HepG2 (cell line): ENCODE data around the gene SLC1A4. TPM values are rescaled to one million over a fixed set of nuclear protein-coding genes. Genes with fewer than 3 reads are reported as not detected.

Experiments
- ARHGAP35 ChIP-seq: sonication (generic); formaldehyde crosslinking; IDR thresholded peaks from 2 replicates; pipeline ENCODE4 v1.9.0; 2022; ENCODE audit warnings: mild to moderate bottlenecking, inconsistent platforms, moderate library complexity, missing genetic modification reagents, borderline replicate concordance
- CREB1 ChIP-seq, 2 experiments: fragments of 450-650 bp in 1 of 2; IDR thresholded peaks; 2 replicates each; pipeline ENCODE4 v1.6.1; 2016 to 2017; ENCODE audit warnings: control low read depth in 1 of 2, mild to moderate bottlenecking in 1 of 2, missing compliant biosample characterization in 1 of 2, missing genetic modification characterization in 1 of 2
- ESRRA ChIP-seq: sonication (generic); formaldehyde crosslinking; IDR thresholded peaks from 2 replicates; pipeline ENCODE4 v1.5.1; 2020; ENCODE audit warnings: mild to moderate bottlenecking, low read depth, missing genetic modification reagents
- HNRNPK ChIP-seq: fragments of 200-400 bp; formaldehyde crosslinking; IDR thresholded peaks from 2 replicates; pipeline ENCODE4 v1.6.1; 2018; ENCODE audit warnings: low read length, low read depth, moderate library complexity, mild to moderate bottlenecking; ENCODE audit not compliant: poor library complexity, severe bottlenecking
- JUND ChIP-seq: sonication (generic); formaldehyde crosslinking; IDR thresholded peaks from 2 replicates; pipeline ENCODE4 v1.8.0; 2022; ENCODE audit warnings: mild to moderate bottlenecking, missing genetic modification reagents
- KLF15 ChIP-seq: sonication (generic); formaldehyde crosslinking; IDR thresholded peaks from 2 replicates; pipeline ENCODE4 v1.8.1; 2023; ENCODE audit warnings: borderline replicate concordance, mild to moderate bottlenecking, inconsistent platforms, missing genetic modification reagents, mixed read lengths
- PHB2 ChIP-seq: fragments of 450-650 bp; IDR thresholded peaks from 2 replicates; pipeline ENCODE4 v1.6.1; 2018; ENCODE audit not compliant: partially characterized antibody
- RFX1 ChIP-seq: fragments of 450-650 bp; IDR thresholded peaks from 2 replicates; pipeline ENCODE4 v1.6.1; 2017
- STAT5B ChIP-seq: sonication (generic); formaldehyde crosslinking; IDR thresholded peaks from 2 replicates; pipeline ENCODE4 v1.4.0; 2020; ENCODE audit warnings: missing genetic modification reagents
- SUZ12 ChIP-seq: fragments of 150-350 bp; IDR thresholded peaks from 2 replicates; pipeline ENCODE4 v1.6.1; 2014; ENCODE audit warnings: low read depth, low read length
- TCF12 ChIP-seq, 2 experiments: fragments of 450-650 bp in 1 of 2; sonication (generic) in 1 of 2; formaldehyde crosslinking in 1 of 2; IDR thresholded peaks; 2 replicates each; pipeline versions ENCODE4 v1.6.1 to v1.8.0; 2017 to 2022; ENCODE audit warnings: antibody characterized with exemption in 1 of 2, mild to moderate bottlenecking in 1 of 2, missing genetic modification reagents in 1 of 2, moderate library complexity in 1 of 2
- TMF1 ChIP-seq: sonication (generic); formaldehyde crosslinking; IDR thresholded peaks from 2 replicates; pipeline ENCODE4 v1.8.1; 2022; ENCODE audit warnings: low read depth, missing genetic modification reagents
- ZC3H4 ChIP-seq: sonication (generic); formaldehyde crosslinking; IDR thresholded peaks from 2 replicates; pipeline ENCODE4 v1.4.0; 2020; ENCODE audit warnings: missing genetic modification reagents, borderline replicate concordance
- ZMYM4 ChIP-seq: sonication (generic); formaldehyde crosslinking; IDR thresholded peaks from 2 replicates; pipeline ENCODE4 v1.8.1; 2023; ENCODE audit warnings: mild to moderate bottlenecking, missing genetic modification reagents
- ZNF230 ChIP-seq: sonication (generic); formaldehyde crosslinking; IDR thresholded peaks from 2 replicates; pipeline ENCODE4 v1.4.0; 2020; ENCODE audit warnings: mild to moderate bottlenecking, missing genetic modification reagents
- ZNF234 ChIP-seq: sonication (generic); formaldehyde crosslinking; conservative IDR thresholded peaks from 2 replicates; pipeline ENCODE4 v1.5.1; 2020; ENCODE audit warnings: mild to moderate bottlenecking, missing genetic modification reagents
- ZNF839 ChIP-seq: sonication (generic); formaldehyde crosslinking; IDR thresholded peaks from 2 replicates; pipeline ENCODE4 v1.4.0; 2020; ENCODE audit warnings: missing genetic modification reagents, mild to moderate bottlenecking, borderline replicate concordance
- ZNF841 ChIP-seq: sonication (generic); formaldehyde crosslinking; IDR thresholded peaks from 2 replicates; pipeline ENCODE4 v1.8.1; 2023; ENCODE audit warnings: missing genetic modification reagents, borderline replicate concordance
- polyA plus RNA-seq, 8 experiments: library from polyadenylated mRNA; depleted of rRNA in 3 of 8; stranded (reverse) in 7 of 8; unstranded in 1 of 8; fragments of >200 nt; fragmentation: Illumina TruSeq in 4 of 8; extraction: Trizol in 4 of 8; gene quantifications; 2 replicates each; pipeline versions ENCODE4 v1.2.1 to v1.2.3, GENCODE V29; 2011 to 2016; ENCODE audit warnings: low read depth in 4 of 8, missing spikeins in 1 of 8, mixed read lengths in 1 of 8; ENCODE audit not compliant: insufficient read depth in 1 of 8
- total RNA-seq, 5 experiments: library from RNA; depleted of rRNA; stranded (reverse); fragments of >200 nt; fragmentation: Illumina TruSeq; extraction: Trizol; gene quantifications; 2 replicates each; pipeline ENCODE4 v1.2.3, GENCODE V29; 2016; ENCODE audit warnings: low read depth in 1 of 5
- TF ChIP-seq, protein P1 (sequence below): sonication (generic); formaldehyde crosslinking; IDR thresholded peaks from 2 replicates; pipeline ENCODE4 v1.8.1; 2023; ENCODE audit warnings: mild to moderate bottlenecking, moderate library complexity, missing genetic modification reagents
- TF ChIP-seq, protein P2 (sequence below): sonication (generic); formaldehyde crosslinking; conservative IDR thresholded peaks from 2 replicates; pipeline ENCODE4 v1.4.0; 2020; ENCODE audit warnings: missing genetic modification reagents
- TF ChIP-seq, protein P3 (sequence below): sonication (generic); formaldehyde crosslinking; IDR thresholded peaks from 2 replicates; pipeline ENCODE4 v1.4.0; 2020; ENCODE audit warnings: missing genetic modification reagents
- TF ChIP-seq, protein P4 (sequence below): IDR thresholded peaks from 2 replicates; pipeline ENCODE4 v1.6.1; 2016; ENCODE audit warnings: mild to moderate bottlenecking
- TF ChIP-seq, protein P5 (sequence below): sonication (generic); formaldehyde crosslinking; IDR thresholded peaks from 2 replicates; pipeline ENCODE4 v1.4.0; 2020; ENCODE audit warnings: missing genetic modification reagents; ENCODE audit errors: not compliant biosample characterization

Gene SLC1A4
- total and polyA plus RNA-seq, 2 of the 13 experiments (the other 11 are each of a cell fraction or from before 2014, with no cell fraction given) = 21.0 to 39.6 TPM

DNA sequence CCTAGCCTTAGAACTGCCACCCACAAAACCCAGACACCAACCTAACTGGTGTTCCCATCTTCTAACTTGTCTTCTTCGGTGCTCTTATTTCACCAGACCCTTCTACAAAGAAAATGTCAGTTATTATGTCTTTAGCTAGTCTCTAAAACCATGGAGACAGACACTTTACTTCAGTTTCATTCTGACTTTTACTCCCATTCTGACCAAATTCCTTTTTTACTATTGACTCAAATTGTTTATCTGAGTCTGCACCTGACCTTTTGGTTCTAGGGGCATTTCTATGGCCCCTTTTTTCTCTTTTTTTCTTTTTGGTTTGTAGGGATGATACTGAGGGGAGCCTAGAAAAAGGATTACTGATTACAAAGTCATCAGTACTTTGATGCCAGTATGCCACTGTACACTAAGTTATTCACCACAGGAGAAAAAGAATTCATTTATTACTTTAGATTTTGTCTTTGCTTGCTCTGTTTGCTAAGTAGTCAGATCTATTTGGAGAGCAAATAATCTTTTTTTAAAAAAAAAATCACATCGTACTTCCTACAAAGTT is 6.8 kb upstream of the SLC1A4 start (continued):
- TF ChIP-seq, protein P1, sequence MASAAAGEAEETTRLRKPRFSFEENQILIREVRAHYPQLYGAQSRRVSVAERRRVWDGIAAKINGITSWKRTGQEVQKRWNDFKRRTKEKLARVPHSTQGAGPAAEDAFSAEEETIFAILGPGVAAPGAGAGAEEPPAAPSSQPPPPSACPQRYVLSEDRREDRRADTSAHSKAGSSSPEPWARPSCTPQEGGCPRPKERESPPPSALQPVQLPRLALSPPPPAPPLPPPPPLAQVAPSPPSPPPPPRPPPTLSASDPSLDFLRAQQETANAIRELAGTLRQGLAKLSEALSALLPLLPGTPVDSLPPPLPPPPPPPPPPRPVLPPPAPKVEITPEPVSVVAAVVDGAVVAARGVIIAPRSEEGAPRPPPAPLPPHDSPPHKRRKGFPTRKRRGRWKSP (CRISPR knock-in tag) = no peak
- TF ChIP-seq, protein P2, sequence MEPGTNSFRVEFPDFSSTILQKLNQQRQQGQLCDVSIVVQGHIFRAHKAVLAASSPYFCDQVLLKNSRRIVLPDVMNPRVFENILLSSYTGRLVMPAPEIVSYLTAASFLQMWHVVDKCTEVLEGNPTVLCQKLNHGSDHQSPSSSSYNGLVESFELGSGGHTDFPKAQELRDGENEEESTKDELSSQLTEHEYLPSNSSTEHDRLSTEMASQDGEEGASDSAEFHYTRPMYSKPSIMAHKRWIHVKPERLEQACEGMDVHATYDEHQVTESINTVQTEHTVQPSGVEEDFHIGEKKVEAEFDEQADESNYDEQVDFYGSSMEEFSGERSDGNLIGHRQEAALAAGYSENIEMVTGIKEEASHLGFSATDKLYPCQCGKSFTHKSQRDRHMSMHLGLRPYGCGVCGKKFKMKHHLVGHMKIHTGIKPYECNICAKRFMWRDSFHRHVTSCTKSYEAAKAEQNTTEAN (CRISPR knock-in tag) = no peak
- TF ChIP-seq TCF12 (IDR thresholded peaks at IDR 0.05) (no peak), TCF12 (CRISPR knock-in tag; IDR thresholded peaks at IDR 0.05) (no peak), HNRNPK (no peak), RFX1 (no peak; the same call in 1 of the 2 replicates), KLF15 (CRISPR knock-in tag) (no peak), TMF1 (CRISPR knock-in tag) (no peak), ZMYM4 (CRISPR knock-in tag) (no peak), ARHGAP35 (no peak), SUZ12 (no peak), STAT5B (CRISPR knock-in tag) (no peak), JUND (no peak), ZC3H4 (CRISPR knock-in tag) (no peak), ZNF841 (CRISPR knock-in tag) (no peak), ZNF839 (CRISPR knock-in tag) (no peak), CREB1 (IDR thresholded peaks at IDR 0.05) (no peak), CREB1 (CRISPR knock-in tag; IDR thresholded peaks at IDR 0.05) (peak; percentile 59), ZNF230 (CRISPR knock-in tag) (no peak), PHB2 (no peak), ESRRA (no peak), ZNF234 (CRISPR knock-in tag) (no peak)
- TF ChIP-seq, protein P3, sequence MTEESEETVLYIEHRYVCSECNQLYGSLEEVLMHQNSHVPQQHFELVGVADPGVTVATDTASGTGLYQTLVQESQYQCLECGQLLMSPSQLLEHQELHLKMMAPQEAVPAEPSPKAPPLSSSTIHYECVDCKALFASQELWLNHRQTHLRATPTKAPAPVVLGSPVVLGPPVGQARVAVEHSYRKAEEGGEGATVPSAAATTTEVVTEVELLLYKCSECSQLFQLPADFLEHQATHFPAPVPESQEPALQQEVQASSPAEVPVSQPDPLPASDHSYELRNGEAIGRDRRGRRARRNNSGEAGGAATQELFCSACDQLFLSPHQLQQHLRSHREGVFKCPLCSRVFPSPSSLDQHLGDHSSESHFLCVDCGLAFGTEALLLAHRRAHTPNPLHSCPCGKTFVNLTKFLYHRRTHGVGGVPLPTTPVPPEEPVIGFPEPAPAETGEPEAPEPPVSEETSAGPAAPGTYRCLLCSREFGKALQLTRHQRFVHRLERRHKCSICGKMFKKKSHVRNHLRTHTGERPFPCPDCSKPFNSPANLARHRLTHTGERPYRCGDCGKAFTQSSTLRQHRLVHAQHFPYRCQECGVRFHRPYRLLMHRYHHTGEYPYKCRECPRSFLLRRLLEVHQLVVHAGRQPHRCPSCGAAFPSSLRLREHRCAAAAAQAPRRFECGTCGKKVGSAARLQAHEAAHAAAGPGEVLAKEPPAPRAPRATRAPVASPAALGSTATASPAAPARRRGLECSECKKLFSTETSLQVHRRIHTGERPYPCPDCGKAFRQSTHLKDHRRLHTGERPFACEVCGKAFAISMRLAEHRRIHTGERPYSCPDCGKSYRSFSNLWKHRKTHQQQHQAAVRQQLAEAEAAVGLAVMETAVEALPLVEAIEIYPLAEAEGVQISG (CRISPR knock-in tag) = no peak
- TF ChIP-seq, protein P4, sequence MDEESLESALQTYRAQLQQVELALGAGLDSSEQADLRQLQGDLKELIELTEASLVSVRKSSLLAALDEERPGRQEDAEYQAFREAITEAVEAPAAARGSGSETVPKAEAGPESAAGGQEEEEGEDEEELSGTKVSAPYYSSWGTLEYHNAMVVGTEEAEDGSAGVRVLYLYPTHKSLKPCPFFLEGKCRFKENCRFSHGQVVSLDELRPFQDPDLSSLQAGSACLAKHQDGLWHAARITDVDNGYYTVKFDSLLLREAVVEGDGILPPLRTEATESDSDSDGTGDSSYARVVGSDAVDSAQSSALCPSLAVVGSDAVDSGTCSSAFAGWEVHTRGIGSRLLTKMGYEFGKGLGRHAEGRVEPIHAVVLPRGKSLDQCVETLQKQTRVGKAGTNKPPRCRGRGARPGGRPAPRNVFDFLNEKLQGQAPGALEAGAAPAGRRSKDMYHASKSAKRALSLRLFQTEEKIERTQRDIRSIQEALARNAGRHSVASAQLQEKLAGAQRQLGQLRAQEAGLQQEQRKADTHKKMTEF (CRISPR knock-in tag) = peak; percentile 70
- TF ChIP-seq, protein P5, sequence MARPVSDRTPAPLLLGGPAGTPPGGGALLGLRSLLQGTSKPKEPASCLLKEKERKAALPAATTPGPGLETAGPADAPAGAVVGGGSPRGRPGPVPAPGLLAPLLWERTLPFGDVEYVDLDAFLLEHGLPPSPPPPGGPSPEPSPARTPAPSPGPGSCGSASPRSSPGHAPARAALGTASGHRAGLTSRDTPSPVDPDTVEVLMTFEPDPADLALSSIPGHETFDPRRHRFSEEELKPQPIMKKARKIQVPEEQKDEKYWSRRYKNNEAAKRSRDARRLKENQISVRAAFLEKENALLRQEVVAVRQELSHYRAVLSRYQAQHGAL (CRISPR knock-in tag) = no peak
